ENCODE data around the gene NEK3.

DNA sequence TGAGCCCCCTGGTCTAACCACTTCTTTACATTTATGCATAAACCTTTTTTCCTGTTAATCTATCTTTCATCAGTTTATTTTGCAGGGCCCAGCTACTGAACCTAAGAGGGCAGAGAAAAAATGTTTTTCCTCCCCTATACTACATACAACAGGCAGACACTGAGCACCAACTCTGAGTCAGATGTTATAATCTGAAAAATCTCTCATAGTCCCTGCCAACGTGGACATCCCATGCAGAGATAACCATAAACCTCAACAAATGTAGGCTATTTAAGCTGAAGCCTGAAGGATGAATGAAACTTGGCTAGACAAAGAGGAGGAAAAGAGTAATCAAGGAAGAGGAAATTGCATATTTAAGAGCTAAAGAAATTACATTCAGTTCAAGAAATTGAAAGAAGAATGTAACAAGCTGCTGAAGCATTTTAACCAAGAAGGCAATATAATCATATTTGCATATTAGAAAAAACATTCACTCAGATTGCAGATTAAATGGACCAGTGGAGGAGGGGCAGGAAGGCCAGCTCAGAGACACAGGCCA lies 2.6 kb downstream of the NEK3 start:
- TF ChIP-seq, protein P1, sequence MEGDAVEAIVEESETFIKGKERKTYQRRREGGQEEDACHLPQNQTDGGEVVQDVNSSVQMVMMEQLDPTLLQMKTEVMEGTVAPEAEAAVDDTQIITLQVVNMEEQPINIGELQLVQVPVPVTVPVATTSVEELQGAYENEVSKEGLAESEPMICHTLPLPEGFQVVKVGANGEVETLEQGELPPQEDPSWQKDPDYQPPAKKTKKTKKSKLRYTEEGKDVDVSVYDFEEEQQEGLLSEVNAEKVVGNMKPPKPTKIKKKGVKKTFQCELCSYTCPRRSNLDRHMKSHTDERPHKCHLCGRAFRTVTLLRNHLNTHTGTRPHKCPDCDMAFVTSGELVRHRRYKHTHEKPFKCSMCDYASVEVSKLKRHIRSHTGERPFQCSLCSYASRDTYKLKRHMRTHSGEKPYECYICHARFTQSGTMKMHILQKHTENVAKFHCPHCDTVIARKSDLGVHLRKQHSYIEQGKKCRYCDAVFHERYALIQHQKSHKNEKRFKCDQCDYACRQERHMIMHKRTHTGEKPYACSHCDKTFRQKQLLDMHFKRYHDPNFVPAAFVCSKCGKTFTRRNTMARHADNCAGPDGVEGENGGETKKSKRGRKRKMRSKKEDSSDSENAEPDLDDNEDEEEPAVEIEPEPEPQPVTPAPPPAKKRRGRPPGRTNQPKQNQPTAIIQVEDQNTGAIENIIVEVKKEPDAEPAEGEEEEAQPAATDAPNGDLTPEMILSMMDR (IDR thresholded peaks at IDR 0.05; ENCODE audit: low read length), result no peak
- TF ChIP-seq EZH2 (optimal IDR thresholded peaks at IDR 0.05; ENCODE audit: low read depth, low read length), result no peak

Measured in MM.1S (cell line).